WTC11 (cell line): ENCODE results near the gene EML4. TPM values are rescaled to one million over a fixed set of nuclear protein-coding genes. Genes with fewer than 3 reads are reported as not detected.

Experiments used
- ATAC-seq: fragments of 200-7000 bp; cut with Tn5 transposase; 2 replicates; pipeline ENCODE4 v1.10.0; 2021; ENCODE audit warnings: mild to moderate bottlenecking, moderate library complexity
- CTCF ChIA-PET: fragments of 300-600 bp; sonication (Branson Sonifier 250); formaldehyde crosslinking; loops from one replicate; lab custom pipeline; 2021; ENCODE audit warnings: antibody characterized with exemption; lab: Charles Lee
- POLR2A ChIA-PET: fragments of 350-600 bp; sonication (Branson Sonifier 250); formaldehyde crosslinking; loops from one replicate; lab custom pipeline; 2021; ENCODE audit warnings: antibody characterized with exemption; lab: Charles Lee
- DNase-seq: peaks from one replicate; pipeline ENCODE4 v3.0.0; 2021; ENCODE audit warnings: low spot score
- H3K27ac Mint-ChIP-seq: 2 replicates; pipeline ENCODE4 v1.8.0; 2021; ENCODE audit warnings: mixed read lengths
- H3K27me3 Mint-ChIP-seq: 2 replicates; pipeline ENCODE4 v1.8.0; 2021; ENCODE audit warnings: low read depth, mild to moderate bottlenecking, moderate library complexity, mixed read lengths
- H3K36me3 Mint-ChIP-seq: 2 replicates; pipeline ENCODE4 v1.8.0; 2021; ENCODE audit warnings: mixed read lengths
- H3K4me1 Mint-ChIP-seq: 2 replicates; pipeline ENCODE4 v1.8.0; 2022; ENCODE audit warnings: mixed read lengths
- H3K4me3 Mint-ChIP-seq: 2 replicates; pipeline ENCODE4 v1.8.0; 2021; ENCODE audit warnings: mild to moderate bottlenecking, moderate library complexity, mixed read lengths
- H3K9me3 Mint-ChIP-seq: 2 replicates; pipeline ENCODE4 v1.8.0; 2021; ENCODE audit warnings: mixed read lengths
- ATF1 ChIP-seq: sonication (generic); formaldehyde crosslinking; IDR thresholded peaks from 2 replicates; pipeline ENCODE4 v1.8.1; 2023; ENCODE audit warnings: mild to moderate bottlenecking, moderate library complexity, missing genetic modification reagents
- ATF2 ChIP-seq: sonication (generic); formaldehyde crosslinking; IDR thresholded peaks from 2 replicates; pipeline ENCODE4 v1.8.1; 2022; ENCODE audit warnings: low read depth, missing genetic modification reagents, borderline replicate concordance
- FOXP1 ChIP-seq: sonication (generic); formaldehyde crosslinking; IDR thresholded peaks from 2 replicates; pipeline ENCODE4 v1.8.0; 2022; ENCODE audit warnings: missing genetic modification reagents, mild to moderate bottlenecking, moderate library complexity, borderline replicate concordance
- MYBL2 ChIP-seq: sonication (generic); formaldehyde crosslinking; IDR thresholded peaks from 2 replicates; pipeline ENCODE4 v1.8.1; 2023; ENCODE audit warnings: mild to moderate bottlenecking, moderate library complexity, missing genetic modification reagents
- NR1H2 ChIP-seq: sonication (generic); formaldehyde crosslinking; IDR thresholded peaks from 2 replicates; pipeline ENCODE4 v1.9.0; 2021; ENCODE audit warnings: mild to moderate bottlenecking, moderate library complexity, missing genetic modification reagents
- OVOL2 ChIP-seq: fragments of 250-450 bp; sonication (Bioruptor Pico); IDR thresholded peaks from 2 replicates; pipeline ENCODE4 v1.9.0; 2021; ENCODE audit warnings: mild to moderate bottlenecking, borderline replicate concordance
- TEAD1 ChIP-seq: sonication (generic); formaldehyde crosslinking; IDR thresholded peaks from 2 replicates; pipeline ENCODE4 v1.8.0; 2022; ENCODE audit warnings: mild to moderate bottlenecking, missing genetic modification reagents
- TP53 ChIP-seq: sonication (generic); formaldehyde crosslinking; IDR thresholded peaks from 2 replicates; pipeline ENCODE4 v1.8.1; 2023; ENCODE audit warnings: mild to moderate bottlenecking, missing genetic modification reagents
- USF2 ChIP-seq: sonication (generic); formaldehyde crosslinking; IDR thresholded peaks from 2 replicates; pipeline ENCODE4 v1.8.1; 2023; ENCODE audit warnings: mild to moderate bottlenecking, missing genetic modification reagents, moderate library complexity
- ZNF219 ChIP-seq: sonication (generic); formaldehyde crosslinking; IDR thresholded peaks from 2 replicates; pipeline ENCODE4 v1.8.0; 2023; ENCODE audit warnings: missing genetic modification reagents, mild to moderate bottlenecking, borderline replicate concordance
- ZNF281 ChIP-seq: sonication (generic); formaldehyde crosslinking; IDR thresholded peaks from 2 replicates; pipeline ENCODE4 v1.8.0; 2023; ENCODE audit warnings: mild to moderate bottlenecking, missing genetic modification reagents
- ZNF423 ChIP-seq: fragments of 250-450 bp; sonication (Bioruptor Pico); IDR thresholded peaks from 2 replicates; pipeline ENCODE4 v2.1.2; 2022; ENCODE audit warnings: mild to moderate bottlenecking, moderate library complexity
- total RNA-seq: library from RNA; stranded (reverse); gene quantifications from 3 replicates; pipeline ENCODE4 v1.2.3, GENCODE V29; 2021
- TF ChIP-seq, protein P1 (sequence below): fragments of 200-600 bp; IDR thresholded peaks from 2 replicates; pipeline ENCODE4 v1.8.0; 2022; ENCODE audit warnings: antibody characterized with exemption
- TF ChIP-seq, protein P2 (sequence below): sonication (generic); formaldehyde crosslinking; IDR thresholded peaks from 2 replicates; pipeline ENCODE4 v1.8.0; 2023; ENCODE audit warnings: missing genetic modification reagents, mild to moderate bottlenecking, borderline replicate concordance
- TF ChIP-seq, protein P3 (sequence below): fragments of 250-450 bp; sonication (Bioruptor Pico); IDR thresholded peaks from 2 replicates; pipeline ENCODE4 v1.9.0; 2021; ENCODE audit warnings: mild to moderate bottlenecking, borderline replicate concordance
- TF ChIP-seq, protein P4 (sequence below): sonication (generic); formaldehyde crosslinking; IDR thresholded peaks from 2 replicates; pipeline ENCODE4 v1.8.0; 2022; ENCODE audit warnings: mild to moderate bottlenecking, missing genetic modification reagents
- TF ChIP-seq, protein P5 (sequence below): sonication (generic); formaldehyde crosslinking; IDR thresholded peaks from 2 replicates; pipeline ENCODE4 v1.8.0; 2023; ENCODE audit warnings: missing genetic modification reagents

EML4 gene
- total RNA-seq, 1 experiment from 2014 or later, result 89.9 TPM

DNA sequence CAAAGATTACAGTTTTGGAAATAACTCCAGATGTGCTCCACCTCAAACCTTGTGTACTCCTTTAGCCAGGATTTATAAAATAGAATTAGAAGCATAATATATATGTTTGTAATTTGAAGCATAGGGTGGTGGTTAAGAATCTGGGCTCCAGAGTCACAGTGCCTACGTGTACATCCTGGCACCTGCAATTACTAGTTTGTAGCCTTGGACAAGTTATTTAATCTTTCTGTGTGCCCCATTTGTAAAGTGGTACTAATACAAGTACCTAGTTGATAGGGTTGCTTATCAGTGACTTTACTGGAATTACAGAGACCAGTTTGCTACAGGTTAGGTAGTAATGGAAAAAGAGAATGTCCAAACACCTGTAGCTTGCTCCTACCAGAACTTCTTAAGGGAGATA, 28.6 kb downstream of the EML4 start:
- Mint-ChIP-seq H3K27me3 (no peaks in the 10 kb centered on the region), H3K4me1 (peaks cover 29% of the 10 kb centered on the region), H3K9me3 (peaks cover 13% of the 10 kb centered on the region), H3K36me3 (peaks cover 3% of the 10 kb centered on the region; the same call in 1 of the 2 replicates), H3K27ac (no peak overlapping the region), H3K4me3 (no peak overlapping the region)
- ATAC-seq, result no peak
- ChIA-PET POLR2A (no interaction called here), CTCF (no interaction called here)
- TF ChIP-seq NR1H2 (CRISPR knock-in tag), result no peak
- no peak for TF ChIP-seq TP53 (CRISPR knock-in tag)
- no peak for TF ChIP-seq ATF1 (CRISPR knock-in tag)
- DNase-seq, result no peak

GRCh38 chr2:42198466-42198865, 29.3 kb downstream of the EML4 start:
- no peak overlapping the region for H3K4me3 Mint-ChIP-seq
- ATAC-seq, result no peak
- H3K9me3 Mint-ChIP-seq, result peaks cover 13% of the 10 kb centered on the region
- POLR2A ChIA-PET, result no interaction called here
- no peak overlapping the region for H3K27ac Mint-ChIP-seq
- no peaks in the 10 kb centered on the region for H3K27me3 Mint-ChIP-seq
- H3K4me1 Mint-ChIP-seq, result peaks cover 24% of the 10 kb centered on the region
- CTCF ChIA-PET, result no interaction called here
- DNase-seq, result no peak
- H3K36me3 Mint-ChIP-seq, result peaks cover 3% of the 10 kb centered on the region; the same call in 1 of the 2 replicates
- TF ChIP-seq TEAD1 (CRISPR knock-in tag) (no peak), ZNF219 (CRISPR knock-in tag) (no peak), ZNF281 (CRISPR knock-in tag) (no peak), OVOL2 (CRISPR knock-in tag) (no peak), FOXP1 (CRISPR knock-in tag) (no peak), ZNF423 (CRISPR knock-in tag) (no peak), MYBL2 (CRISPR knock-in tag) (no peak), USF2 (CRISPR knock-in tag) (no peak), ATF2 (CRISPR knock-in tag) (no peak)
- TF ChIP-seq, protein P1, sequence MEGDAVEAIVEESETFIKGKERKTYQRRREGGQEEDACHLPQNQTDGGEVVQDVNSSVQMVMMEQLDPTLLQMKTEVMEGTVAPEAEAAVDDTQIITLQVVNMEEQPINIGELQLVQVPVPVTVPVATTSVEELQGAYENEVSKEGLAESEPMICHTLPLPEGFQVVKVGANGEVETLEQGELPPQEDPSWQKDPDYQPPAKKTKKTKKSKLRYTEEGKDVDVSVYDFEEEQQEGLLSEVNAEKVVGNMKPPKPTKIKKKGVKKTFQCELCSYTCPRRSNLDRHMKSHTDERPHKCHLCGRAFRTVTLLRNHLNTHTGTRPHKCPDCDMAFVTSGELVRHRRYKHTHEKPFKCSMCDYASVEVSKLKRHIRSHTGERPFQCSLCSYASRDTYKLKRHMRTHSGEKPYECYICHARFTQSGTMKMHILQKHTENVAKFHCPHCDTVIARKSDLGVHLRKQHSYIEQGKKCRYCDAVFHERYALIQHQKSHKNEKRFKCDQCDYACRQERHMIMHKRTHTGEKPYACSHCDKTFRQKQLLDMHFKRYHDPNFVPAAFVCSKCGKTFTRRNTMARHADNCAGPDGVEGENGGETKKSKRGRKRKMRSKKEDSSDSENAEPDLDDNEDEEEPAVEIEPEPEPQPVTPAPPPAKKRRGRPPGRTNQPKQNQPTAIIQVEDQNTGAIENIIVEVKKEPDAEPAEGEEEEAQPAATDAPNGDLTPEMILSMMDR, result no peak
- TF ChIP-seq, protein P2, sequence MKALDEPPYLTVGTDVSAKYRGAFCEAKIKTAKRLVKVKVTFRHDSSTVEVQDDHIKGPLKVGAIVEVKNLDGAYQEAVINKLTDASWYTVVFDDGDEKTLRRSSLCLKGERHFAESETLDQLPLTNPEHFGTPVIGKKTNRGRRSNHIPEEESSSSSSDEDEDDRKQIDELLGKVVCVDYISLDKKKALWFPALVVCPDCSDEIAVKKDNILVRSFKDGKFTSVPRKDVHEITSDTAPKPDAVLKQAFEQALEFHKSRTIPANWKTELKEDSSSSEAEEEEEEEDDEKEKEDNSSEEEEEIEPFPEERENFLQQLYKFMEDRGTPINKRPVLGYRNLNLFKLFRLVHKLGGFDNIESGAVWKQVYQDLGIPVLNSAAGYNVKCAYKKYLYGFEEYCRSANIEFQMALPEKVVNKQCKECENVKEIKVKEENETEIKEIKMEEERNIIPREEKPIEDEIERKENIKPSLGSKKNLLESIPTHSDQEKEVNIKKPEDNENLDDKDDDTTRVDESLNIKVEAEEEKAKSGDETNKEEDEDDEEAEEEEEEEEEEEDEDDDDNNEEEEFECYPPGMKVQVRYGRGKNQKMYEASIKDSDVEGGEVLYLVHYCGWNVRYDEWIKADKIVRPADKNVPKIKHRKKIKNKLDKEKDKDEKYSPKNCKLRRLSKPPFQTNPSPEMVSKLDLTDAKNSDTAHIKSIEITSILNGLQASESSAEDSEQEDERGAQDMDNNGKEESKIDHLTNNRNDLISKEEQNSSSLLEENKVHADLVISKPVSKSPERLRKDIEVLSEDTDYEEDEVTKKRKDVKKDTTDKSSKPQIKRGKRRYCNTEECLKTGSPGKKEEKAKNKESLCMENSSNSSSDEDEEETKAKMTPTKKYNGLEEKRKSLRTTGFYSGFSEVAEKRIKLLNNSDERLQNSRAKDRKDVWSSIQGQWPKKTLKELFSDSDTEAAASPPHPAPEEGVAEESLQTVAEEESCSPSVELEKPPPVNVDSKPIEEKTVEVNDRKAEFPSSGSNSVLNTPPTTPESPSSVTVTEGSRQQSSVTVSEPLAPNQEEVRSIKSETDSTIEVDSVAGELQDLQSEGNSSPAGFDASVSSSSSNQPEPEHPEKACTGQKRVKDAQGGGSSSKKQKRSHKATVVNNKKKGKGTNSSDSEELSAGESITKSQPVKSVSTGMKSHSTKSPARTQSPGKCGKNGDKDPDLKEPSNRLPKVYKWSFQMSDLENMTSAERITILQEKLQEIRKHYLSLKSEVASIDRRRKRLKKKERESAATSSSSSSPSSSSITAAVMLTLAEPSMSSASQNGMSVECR (CRISPR knock-in tag), result no peak
- TF ChIP-seq, protein P3, sequence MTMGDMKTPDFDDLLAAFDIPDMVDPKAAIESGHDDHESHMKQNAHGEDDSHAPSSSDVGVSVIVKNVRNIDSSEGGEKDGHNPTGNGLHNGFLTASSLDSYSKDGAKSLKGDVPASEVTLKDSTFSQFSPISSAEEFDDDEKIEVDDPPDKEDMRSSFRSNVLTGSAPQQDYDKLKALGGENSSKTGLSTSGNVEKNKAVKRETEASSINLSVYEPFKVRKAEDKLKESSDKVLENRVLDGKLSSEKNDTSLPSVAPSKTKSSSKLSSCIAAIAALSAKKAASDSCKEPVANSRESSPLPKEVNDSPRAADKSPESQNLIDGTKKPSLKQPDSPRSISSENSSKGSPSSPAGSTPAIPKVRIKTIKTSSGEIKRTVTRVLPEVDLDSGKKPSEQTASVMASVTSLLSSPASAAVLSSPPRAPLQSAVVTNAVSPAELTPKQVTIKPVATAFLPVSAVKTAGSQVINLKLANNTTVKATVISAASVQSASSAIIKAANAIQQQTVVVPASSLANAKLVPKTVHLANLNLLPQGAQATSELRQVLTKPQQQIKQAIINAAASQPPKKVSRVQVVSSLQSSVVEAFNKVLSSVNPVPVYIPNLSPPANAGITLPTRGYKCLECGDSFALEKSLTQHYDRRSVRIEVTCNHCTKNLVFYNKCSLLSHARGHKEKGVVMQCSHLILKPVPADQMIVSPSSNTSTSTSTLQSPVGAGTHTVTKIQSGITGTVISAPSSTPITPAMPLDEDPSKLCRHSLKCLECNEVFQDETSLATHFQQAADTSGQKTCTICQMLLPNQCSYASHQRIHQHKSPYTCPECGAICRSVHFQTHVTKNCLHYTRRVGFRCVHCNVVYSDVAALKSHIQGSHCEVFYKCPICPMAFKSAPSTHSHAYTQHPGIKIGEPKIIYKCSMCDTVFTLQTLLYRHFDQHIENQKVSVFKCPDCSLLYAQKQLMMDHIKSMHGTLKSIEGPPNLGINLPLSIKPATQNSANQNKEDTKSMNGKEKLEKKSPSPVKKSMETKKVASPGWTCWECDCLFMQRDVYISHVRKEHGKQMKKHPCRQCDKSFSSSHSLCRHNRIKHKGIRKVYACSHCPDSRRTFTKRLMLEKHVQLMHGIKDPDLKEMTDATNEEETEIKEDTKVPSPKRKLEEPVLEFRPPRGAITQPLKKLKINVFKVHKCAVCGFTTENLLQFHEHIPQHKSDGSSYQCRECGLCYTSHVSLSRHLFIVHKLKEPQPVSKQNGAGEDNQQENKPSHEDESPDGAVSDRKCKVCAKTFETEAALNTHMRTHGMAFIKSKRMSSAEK (CRISPR knock-in tag), result no peak
- TF ChIP-seq, protein P4, sequence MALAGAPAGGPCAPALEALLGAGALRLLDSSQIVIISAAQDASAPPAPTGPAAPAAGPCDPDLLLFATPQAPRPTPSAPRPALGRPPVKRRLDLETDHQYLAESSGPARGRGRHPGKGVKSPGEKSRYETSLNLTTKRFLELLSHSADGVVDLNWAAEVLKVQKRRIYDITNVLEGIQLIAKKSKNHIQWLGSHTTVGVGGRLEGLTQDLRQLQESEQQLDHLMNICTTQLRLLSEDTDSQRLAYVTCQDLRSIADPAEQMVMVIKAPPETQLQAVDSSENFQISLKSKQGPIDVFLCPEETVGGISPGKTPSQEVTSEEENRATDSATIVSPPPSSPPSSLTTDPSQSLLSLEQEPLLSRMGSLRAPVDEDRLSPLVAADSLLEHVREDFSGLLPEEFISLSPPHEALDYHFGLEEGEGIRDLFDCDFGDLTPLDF (CRISPR knock-in tag), result no peak
- TF ChIP-seq, protein P5, sequence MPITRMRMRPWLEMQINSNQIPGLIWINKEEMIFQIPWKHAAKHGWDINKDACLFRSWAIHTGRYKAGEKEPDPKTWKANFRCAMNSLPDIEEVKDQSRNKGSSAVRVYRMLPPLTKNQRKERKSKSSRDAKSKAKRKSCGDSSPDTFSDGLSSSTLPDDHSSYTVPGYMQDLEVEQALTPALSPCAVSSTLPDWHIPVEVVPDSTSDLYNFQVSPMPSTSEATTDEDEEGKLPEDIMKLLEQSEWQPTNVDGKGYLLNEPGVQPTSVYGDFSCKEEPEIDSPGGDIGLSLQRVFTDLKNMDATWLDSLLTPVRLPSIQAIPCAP, result no peak
